Muscle of back (tissue), 11 donors: ENCODE measurements around the gene ATP10A. TPM values are rescaled to one million over a fixed set of nuclear protein-coding genes. Genes with fewer than 3 reads are reported as not detected.

Experiments used
- DNase-seq, 3 donors: peaks; one replicate each; pipeline versions ENCODE4 v3.0.0 to v3.0.0-alpha.2; 2013
- polyA plus RNA-seq, 10 donors: library from polyadenylated mRNA; unstranded; fragments of 120-200 nt; gene quantifications; one replicate each; pipeline ENCODE4 v1.2.1, GENCODE V29; 2013; ENCODE audit not compliant: insufficient read length in 10 of 10

The ATP10A gene
- polyA plus RNA-seq, 10 donors, result 2.3 to 4.1 (median 2.8) TPM

- peak; percentile 89 to 97 (median 91) for DNase-seq
These were observed 32.2 kb downstream of the ATP10A start for GRCh38 chr15:25830844-25831451.

DNA sequence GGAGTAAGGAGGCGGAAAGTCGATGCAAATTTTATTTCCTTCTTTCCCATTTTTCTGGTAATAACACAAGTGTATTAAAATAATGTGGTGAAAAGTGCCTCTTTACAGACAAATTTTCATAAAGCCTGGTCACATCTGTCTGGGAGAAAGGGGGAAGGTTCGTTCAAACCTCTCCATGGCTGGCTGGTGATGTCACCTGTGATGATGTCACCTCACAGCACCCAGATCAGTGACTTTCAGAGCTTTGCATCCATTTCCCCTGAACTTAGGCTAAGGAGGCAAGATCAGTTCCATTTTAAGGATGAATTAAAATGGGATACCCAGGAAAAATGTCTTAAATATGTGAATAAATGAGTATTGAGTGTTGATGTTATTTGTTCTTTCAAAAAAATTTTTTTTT is 34.1 kb downstream of the ATP10A start:
- DNase-seq, result no peak

GRCh38 chr15:25825207-25825606 is 37.9 kb downstream of the ATP10A start:
- no peak for DNase-seq

GRCh38 chr15:25824618-25825017 is 38.5 kb downstream of the ATP10A start:
- no peak for DNase-seq

- no peak for DNase-seq
These were observed 50.3 kb downstream of the ATP10A start for GRCh38 chr15:25812845-25813244.

DNA sequence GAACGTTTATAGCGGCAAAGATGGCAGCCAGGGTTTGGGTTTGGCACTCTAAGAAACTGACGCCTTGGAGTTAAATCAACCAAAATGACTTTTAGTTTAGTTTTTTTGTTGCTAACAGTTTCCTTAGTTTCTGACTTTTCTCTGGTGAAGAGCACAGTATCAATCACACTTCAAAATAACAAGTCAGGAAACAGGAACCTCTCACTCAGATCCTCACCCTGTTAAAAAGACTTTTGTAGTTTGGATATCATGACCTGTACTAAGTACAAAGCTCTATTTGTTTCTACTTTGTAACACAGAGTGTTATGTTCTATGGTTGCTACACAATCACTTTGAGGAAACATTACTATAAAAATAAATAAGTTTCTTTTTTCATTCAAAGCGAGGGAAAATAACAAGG is 51.1 kb downstream of the ATP10A start:
- no peak for DNase-seq

- no peak for DNase-seq
These were observed 51.6 kb downstream of the ATP10A start for GRCh38 chr15:25811481-25811906.

DNA sequence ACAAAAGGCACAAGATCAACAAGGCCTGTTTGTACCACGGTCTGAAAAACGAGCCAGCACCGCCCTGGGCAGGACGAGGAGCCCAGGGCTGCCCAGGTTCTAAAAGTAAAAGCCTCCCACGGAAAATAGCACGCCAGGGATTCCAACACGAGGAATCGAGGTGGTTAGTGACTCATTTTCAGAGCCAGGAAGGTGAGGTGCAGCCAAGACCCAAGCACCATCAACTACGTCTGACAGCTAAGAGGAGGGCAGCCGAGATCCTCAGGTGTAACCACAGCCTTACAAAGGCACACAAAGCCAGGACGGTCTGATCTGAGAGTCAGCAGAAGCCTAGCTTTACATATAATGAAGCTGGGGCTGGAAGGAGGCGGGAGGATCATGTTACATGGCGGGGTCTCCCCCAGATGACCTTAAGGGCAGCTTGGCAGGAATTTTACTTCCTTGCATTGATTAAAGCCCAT is 52.5 kb downstream of the ATP10A start:
- DNase-seq, result no peak

- no peak for DNase-seq
These were observed 53.0 kb downstream of the ATP10A start for GRCh38 chr15:25810154-25810553.

DNA sequence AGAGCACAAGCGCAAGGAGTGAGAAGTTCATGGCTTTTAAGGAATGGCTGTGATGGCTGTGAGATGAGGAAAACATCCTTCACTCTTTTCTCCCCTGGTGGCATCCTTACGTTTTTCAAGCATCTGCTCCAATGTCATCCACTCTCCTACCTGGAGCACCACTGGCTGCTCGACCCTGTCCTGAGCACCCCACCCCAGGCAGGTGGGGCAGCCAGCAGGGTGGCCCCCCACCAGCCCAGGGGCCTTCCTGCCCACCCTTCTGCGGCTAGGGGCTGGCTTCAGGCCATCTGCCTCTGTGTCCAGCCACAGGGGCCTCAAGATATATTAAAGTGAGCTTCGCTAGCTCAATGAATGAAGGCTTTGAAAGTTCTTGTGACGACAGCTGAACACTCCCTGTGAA is 56.1 kb downstream of the ATP10A start:
- DNase-seq, result no peak

DNA sequence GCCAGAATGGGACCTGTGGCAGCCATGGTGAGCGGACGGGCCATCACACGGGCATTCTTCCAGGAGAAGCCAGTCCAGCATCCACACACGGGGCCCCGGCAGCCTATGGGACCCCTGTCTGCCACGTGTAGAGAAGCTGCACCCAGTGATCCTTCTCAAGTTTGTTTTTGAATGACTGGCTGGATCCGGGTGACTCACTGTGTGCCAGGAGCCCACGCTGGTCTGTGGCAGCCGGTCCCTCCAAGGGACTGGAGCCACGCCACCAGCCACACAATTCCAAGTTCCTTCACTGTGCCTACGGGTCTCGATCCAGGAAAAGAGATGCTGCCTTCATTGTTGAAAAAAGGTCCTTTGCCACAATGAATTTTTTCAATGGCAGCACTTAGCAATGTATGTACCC is 58.1 kb downstream of the ATP10A start:
- no peak for DNase-seq

GRCh38 chr15:25804451-25804850 is 58.7 kb downstream of the ATP10A start:
- no peak for DNase-seq

DNA sequence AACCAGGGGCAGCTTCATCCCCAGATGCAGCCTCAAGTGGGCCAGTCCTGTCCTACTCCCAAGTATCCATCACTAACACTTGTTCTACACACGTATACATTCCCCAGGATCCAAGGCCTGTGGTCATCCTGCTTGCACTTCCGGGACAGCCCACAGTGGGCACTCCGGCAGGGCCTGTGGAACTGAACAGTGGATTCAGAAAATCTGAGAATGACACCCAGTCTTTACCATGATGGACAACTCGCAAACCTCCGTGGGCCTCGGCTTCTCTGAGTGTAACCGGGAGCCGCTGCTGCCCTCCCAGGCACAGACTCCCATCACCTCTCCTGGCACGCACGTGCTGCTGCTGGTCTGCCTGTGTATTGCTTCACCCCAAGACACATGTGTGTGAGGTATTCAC is 59.6 kb downstream of the ATP10A start:
- DNase-seq, result no peak

GRCh38 chr15:25803036-25803435 is 60.1 kb downstream of the ATP10A start:
- no peak for DNase-seq

- no peak for DNase-seq
These were observed 60.8 kb downstream of the ATP10A start for GRCh38 chr15:25802285-25802830.

GRCh38 chr15:25801586-25802284 is 61.4 kb downstream of the ATP10A start:
- no peak for DNase-seq

DNA sequence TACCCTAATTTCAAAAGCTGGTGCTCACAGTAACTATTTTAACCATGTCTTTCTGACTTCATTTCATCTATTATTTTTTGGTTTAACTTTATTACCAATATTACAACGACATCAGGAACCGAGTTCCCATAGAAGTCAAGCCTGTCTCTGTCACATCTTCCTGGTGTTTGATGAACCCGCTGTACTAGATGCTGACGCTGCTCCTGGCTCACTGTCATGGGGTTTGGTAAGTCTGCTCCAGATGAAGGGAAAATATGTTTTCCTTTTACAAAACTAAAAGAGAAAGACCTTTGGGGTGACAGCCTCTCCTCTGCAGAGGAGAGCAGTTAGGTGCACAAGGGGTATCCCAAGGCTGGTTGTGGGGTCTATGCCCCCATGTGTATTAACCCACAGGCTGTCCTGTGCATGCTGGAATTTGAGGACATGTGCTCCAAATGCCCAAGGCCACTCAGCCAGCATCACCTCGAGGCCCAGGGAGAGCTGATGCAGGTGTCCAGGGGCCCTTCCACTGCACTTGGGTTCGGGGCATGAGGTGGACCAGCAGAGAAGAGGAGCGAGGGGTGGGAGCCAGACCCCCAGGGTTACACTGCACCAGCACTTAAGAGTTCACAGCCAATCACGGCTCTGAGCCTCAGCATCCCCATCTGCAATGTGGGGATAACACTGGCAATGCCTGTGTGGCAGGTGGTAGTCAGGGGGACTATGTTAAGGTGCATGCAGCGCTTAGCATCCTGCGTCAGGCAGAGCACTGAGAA is 62.2 kb downstream of the ATP10A start:
- DNase-seq, result no peak

DNA sequence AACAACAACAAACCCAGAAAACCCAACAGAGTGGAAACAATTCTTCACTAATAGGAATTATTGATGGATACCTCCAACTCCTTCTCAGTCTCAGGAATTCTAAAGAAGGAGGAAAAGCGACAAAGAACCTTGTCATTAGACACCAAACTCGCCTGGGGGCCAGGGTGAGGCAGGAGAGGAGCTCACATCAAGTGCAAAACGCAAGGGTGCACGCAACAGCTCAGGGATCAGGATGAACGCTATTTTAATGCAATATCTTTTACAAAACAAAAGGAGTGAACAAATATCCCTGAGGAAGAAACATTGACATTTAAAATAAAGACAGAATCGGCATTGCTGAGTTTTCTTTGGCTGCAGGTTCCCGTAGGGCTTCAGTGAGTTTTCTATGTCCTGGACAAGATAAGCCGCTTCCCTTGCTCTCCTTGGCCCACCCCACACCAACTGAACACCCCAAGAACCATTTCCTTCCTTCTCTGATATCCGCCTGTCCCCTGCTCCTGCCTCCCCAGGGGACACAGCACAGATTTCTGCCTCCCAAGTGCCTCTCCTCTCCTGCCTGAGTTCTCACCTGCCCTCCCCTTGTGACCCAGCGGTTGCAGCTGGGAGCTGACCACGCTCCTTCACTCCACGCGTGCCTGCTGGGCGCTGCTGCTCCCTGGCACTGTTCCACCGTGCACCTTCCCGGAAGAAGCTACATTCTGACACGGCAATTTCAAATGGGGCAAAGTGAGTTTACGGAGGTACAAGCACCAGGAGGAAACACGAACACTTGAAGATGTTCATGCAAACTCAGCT is 63.0 kb downstream of the ATP10A start:
- no peak for DNase-seq

DNA sequence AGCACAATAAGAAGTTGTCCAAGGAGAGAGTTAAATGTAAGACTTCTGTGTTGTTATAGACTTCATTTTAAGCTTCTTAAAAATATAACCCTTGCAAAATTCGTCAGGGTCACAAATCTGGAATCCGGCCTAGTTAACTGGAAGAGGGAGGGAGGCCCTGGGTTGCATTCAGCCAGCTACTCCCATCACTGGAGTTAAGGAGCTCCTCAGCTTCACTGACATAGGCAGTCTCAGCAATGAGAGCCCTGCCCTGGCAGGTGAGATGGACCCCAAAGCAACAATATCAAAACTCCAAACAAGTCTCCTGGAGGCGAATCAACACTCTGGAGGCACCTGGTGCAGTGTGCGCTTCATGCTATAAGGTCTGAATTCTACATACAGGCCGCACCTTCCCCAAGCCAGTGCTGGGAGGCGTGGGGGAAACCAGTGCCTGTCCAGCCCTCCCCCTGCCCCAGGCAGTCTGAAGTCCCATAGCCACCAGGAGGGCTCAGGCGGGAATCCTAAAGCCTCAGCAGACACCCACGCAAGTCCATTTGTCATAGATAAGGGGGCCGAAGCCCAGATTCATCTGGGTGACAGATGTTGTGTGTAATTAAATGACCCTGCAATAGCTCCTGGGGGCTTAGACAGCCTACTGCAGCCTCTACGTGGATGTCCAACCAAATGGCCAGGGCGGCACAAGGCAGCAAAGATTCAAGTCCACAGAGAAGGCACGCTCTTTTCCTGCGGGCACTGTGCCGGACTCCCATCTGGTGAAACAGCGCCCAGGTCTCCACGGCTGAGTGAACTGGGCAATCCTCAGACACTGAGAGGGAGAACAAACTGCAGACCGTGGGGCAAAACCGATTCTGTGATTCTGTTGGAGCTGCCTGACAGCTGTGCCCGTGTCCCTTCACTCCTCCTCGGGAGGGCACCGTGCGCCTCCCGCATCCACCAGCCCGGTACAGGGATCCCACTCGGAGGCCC is 64.9 kb downstream of the ATP10A start:
- peak in 1 of 3 donors; percentile 40 for DNase-seq

DNA sequence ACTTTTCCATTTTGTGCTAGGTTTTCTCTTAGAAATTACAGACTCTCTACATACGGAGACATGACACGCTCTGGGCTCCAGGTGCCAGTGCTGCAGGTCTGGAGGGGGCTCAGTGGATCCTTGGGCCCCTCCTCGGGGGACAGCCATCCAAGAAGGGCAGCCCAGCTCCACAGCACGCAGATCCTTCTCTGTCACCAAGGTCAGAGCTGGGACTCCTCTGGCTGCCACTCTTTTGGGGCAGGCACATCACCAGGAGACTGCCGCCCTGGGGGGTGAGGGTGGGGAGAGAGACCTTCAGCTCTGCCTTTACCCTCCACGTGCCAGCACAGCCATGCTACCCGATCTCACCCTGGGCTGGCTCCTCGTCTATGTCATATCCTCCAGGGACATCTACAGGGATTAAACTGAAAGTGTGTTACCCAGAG is 65.6 kb downstream of the ATP10A start:
- no peak for DNase-seq
